GDM1 (cell line): Measurements from ENCODE around the gene ANXA4.

Experiments
- DNase-seq: peaks from one replicate; lab custom pipeline; 2025; lab: John Stamatoyannopoulos, UW

ANXA4 gene

DNA sequence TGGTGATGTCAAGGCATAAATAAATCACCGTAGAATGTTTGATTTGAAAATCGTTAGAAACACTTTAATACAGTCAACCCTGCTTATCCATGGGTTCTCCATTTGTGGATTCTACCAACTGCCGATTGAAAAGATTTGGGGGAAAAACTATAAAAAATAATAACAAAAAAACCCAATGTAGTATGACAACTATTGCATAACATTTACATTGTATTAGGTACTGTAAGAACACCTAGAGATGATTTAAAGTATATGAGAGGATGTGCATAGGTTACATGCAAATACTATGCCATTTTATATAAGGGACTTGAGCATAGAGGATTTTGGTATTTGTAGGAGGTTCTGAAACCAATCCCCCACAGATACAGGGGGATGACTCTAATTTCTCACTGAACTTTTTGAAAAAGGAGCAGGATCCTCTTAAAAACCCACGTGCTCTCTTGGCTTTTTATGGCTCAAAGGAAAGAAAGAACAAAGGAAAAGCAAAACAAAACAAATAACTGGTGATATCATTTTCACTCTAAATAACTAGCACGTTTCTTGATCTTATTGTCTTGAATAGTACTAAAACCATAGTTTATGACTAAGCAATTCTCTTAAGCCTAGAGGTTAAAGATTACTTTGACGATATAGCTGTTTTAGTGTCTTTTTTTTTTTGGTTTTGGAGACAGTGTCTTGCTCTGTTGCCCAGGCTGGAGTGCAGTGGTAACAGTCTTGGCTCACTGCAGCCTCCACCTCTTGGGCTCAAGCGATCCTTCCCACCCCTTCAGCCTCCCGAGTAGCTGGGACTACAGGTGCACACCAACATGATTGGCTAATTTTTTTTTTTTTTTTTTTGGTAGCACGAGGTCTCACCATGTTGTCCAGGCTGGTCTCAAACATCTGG lies 104.5 kb downstream of the ANXA4 start:
- DNase-seq, result no peak

GRCh38 chr2:69847068-69847828 lies 105.3 kb downstream of the ANXA4 start:
- no peak for DNase-seq

- DNase-seq, result no peak
Measured at GRCh38 chr2:69848186-69848790, 106.4 kb downstream of the ANXA4 start.

GRCh38 chr2:69858261-69858660 lies 116.3 kb downstream of the ANXA4 start:
- no peak for DNase-seq

DNA sequence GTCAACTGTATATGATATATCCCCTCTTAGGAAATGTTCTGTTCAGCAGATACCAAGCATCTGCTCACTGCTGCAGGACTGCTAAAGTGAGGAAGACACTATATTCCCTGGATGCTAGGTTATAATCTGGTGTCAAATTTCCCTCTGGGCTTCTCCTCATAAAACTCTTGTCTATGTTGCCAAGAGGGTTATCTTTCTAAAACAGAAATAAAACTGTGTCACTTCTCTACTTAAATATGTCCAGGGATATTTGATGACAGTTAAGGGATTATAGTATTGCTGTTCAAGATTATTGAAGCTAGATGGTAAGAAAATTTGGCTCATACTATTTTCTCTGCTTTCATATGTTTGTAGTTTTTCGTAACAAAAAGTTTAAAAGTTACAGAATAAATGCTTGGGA lies 121.4 kb downstream of the ANXA4 start:
- no peak for DNase-seq
